Muscle layer of colon (tissue), 2 donors: ENCODE measurements around the gene TAGLN.
"Not testable (repeated sequence)": the region's sequence is repeated elsewhere in the genome, so short reads cannot be mapped to it uniquely, and the experiment has no call there.

Experiments used
- H3K27ac ChIP-seq: one replicate; pipeline ENCODE4 v1.7.0; 2013; ENCODE audit warnings: low read depth, mild to moderate bottlenecking, low read length, moderate library complexity
- H3K27me3 ChIP-seq, 2 donors: one replicate each; pipeline ENCODE4 v1.7.0; 2013; ENCODE audit warnings: low read length in 2 of 2, mild to moderate bottlenecking in 2 of 2; ENCODE audit not compliant: insufficient read depth in 2 of 2, control insufficient read depth in 1 of 2
- H3K36me3 ChIP-seq: one replicate; pipeline ENCODE4 v1.7.0; 2013; ENCODE audit warnings: mild to moderate bottlenecking, low read length; ENCODE audit not compliant: insufficient read depth
- H3K4me1 ChIP-seq: one replicate; pipeline ENCODE4 v1.7.0; 2013; ENCODE audit warnings: mild to moderate bottlenecking, low read length; ENCODE audit not compliant: insufficient read depth
- H3K4me3 ChIP-seq, 2 donors: one replicate each; pipeline ENCODE4 v1.7.0; 2013; ENCODE audit warnings: low read length in 2 of 2, low read depth in 1 of 2, mild to moderate bottlenecking in 1 of 2, moderate library complexity in 1 of 2
- H3K9ac ChIP-seq: one replicate; pipeline ENCODE4 v1.7.0; 2013; ENCODE audit warnings: low read length
- H3K9me3 ChIP-seq: one replicate; pipeline ENCODE4 v1.7.0; 2013; ENCODE audit warnings: mild to moderate bottlenecking, low read length
- donor health status: abdominal sarcoma.
- donor health status: Adenocarcinoma of cecum.

Gene TAGLN

DNA sequence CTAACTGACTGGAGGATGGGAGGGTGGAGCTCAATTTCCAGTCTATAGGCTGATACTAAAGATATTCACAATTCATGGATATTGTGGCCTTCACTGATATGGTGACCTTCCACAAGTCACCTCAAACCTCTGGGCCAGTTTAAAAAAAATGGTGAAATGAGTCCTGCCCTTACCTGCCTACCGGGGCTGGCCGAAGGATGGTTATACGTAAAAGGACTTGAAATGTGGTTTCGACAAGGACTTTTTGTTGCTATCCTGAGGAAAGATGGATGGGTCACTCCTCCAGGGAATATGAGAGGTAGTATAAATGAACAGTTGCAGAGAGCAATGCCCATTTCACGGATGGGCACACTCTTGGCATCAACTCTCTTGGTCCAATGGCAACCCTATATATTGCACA lies 8.3 kb downstream of the TAGLN start:
- not testable (repeated sequence) for H3K9me3 ChIP-seq, H3K9ac ChIP-seq, H3K27ac ChIP-seq, H3K4me3 ChIP-seq, H3K27me3 ChIP-seq
- Histone ChIP-seq H3K4me1 (peaks cover 19% of the 10 kb centered on the region), H3K36me3 (peaks cover 32% of the 10 kb centered on the region)

DNA sequence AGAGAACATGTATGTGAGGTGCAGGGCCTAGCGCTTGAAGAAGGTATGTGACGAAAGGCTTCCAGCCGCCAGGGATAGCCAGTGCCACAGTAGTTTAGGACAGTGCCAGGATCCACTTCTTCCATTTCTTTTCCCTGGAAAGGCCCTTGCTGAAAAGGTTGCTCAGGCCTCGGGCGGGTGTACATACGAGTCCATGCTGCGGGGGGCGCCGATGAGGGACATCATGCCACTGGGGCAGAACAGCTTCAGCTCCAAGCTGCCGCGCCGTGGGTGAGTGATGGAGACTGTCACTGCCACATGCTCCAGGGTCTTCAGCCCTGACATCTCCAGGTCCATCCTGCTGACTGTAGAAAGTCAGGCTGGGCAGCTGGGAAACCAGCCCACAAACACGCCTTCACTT lies 9.5 kb downstream of the TAGLN start:
- H3K27me3 ChIP-seq, H3K27ac ChIP-seq, H3K9ac ChIP-seq, H3K4me3 ChIP-seq, H3K9me3 ChIP-seq: not testable (repeated sequence)
- Histone ChIP-seq H3K36me3 (peaks cover 30% of the 10 kb centered on the region), H3K4me1 (peaks cover 19% of the 10 kb centered on the region)

DNA sequence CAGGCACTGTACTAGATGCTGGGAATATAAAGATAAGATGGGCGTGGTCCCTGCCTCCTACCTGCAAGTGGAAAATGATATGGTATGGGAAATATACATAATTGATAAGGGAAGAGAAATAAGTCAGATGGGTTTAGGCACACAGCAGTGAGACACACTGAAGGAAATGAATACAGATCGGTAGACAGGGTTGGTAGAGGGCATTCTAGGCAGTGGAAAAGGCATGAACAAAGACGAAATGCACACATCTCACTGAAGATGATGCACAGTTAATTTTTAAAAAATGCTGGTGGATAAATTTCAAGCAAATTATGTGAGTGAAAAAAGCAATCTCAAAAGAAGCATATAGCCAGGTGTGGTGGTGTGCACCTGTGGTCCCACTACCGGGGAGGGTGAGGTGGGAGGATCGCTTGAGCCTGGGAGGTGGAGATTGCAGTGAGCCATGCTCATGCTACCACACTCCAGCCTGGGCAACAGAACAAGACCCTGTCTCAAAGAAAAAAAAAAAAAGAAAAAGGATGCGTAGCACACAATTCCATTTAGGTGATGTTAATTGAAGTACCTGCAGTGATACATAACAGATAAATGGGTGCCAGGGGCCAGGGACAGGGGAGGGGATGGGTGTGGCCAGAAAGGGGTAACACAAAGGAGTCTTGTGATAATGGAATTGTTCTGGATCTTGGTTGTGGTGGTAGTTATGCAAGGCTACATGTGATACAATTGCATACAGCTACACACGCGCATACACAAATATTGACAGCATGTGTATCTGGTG lies 10.4 kb downstream of the TAGLN start:
- not testable (repeated sequence) for H3K9ac ChIP-seq, H3K27me3 ChIP-seq, H3K9me3 ChIP-seq, H3K4me3 ChIP-seq
- Histone ChIP-seq H3K27ac (peak overlapping the region; percentile 66), H3K36me3 (peaks cover 27% of the 10 kb centered on the region), H3K4me1 (peaks cover 10% of the 10 kb centered on the region)

DNA sequence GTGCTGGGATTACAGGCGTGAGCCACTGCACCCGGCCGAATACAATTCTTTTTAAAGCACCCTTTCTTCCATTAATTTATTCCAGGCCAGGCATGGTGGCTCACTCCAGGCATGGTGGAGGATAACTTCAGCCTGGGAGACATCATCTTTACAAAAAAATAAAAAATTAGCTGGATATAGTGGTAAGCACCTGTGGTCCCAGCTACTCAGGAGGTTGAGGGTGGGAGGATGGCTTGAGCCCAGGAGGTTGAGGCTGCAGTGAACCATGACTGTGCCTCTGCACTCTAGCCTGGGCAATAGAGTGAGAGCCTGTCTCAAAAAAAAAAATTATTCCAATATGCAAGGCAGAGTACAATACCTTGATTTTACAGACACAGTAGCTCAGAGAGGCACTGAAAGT lies 11.4 kb downstream of the TAGLN start:
- Histone ChIP-seq H3K9ac (no peak overlapping the region), H3K36me3 (peaks cover 19% of the 10 kb centered on the region), H3K9me3 (no peaks in the 10 kb centered on the region), H3K4me3 (no peak overlapping the region), H3K27me3 (no peaks in the 10 kb centered on the region), H3K4me1 (peaks cover under 1% of the 10 kb centered on the region), H3K27ac (no peak overlapping the region)

DNA sequence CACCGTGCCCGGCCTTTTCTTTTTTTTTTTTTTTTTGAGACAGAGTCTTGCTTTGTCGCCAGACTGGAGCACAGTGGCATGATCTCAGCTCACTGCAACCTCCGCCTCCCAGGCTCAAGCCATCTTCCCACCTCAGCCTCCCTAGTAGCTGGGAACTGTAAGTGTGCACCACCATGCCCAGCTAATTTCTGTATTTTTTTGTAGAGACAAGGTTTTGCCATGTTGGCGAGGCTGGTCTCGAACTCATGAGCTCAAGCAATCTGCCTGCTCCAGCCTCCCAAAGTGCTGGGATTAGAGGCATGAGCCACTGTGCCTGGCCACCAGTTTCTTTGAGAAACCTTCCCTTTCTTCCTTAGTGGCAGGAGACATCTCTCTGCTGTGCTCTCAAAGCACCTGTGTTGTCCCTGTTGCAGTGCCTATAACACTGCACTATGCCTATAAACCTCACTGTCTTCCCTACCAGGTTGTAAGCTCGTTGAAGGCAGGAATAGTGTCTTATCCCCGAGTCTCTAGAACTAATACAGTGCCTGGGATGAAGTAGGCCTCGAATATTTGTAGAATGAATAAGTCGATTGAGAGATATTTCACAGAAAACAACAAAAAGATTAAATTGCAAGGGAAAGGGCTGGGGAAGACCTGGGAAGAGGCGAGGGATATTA lies 13.7 kb downstream of the TAGLN start:
- no peak overlapping the region for H3K4me3 ChIP-seq
- peaks cover 22% of the 10 kb centered on the region for H3K4me1 ChIP-seq
- no peak overlapping the region for H3K27ac ChIP-seq
- H3K9me3 ChIP-seq, result no peaks in the 10 kb centered on the region
- no peak overlapping the region for H3K9ac ChIP-seq
- peaks cover 30% of the 10 kb centered on the region for H3K36me3 ChIP-seq
- H3K27me3 ChIP-seq, result no peaks in the 10 kb centered on the region

DNA sequence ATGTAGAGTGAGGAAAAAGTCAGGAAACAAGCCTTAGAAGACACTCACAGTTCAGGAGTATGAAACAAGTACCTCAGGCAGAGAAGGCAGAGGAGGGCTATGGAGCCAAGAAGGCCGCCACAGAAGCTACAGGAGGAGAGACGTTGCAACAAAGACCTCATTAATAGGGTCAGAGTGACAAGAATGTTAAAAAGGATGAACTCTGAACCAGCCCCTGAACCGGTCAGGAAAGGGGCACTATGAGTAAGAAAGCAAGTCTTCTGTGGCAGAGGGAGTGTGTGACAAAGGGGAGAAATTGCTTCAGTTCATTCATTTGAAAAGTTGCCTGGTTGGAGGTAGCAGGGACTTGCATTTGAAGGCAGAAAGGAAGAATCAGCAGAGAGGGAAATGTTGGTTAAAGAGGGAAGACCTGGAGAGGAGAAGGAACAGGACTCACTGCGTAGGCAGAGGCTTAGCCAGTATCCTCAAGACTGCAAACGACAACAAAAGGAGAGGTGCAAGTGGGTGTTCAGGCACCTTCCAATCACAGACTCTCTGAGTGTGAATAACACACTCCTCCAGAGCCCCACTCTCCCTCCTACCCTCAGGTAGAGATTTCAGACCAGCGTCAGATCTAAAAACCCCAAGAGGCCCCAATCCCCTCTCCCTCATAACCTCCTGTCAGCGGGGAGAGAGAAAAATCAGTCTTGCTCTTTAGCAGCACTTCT lies 15.4 kb downstream of the TAGLN start:
- Histone ChIP-seq H3K27me3 (no peaks in the 10 kb centered on the region), H3K9me3 (no peaks in the 10 kb centered on the region), H3K27ac (peak overlapping the region; percentile 24), H3K36me3 (peaks cover 43% of the 10 kb centered on the region), H3K4me3 (no peak overlapping the region), H3K4me1 (peaks cover 39% of the 10 kb centered on the region), H3K9ac (no peak overlapping the region)

DNA sequence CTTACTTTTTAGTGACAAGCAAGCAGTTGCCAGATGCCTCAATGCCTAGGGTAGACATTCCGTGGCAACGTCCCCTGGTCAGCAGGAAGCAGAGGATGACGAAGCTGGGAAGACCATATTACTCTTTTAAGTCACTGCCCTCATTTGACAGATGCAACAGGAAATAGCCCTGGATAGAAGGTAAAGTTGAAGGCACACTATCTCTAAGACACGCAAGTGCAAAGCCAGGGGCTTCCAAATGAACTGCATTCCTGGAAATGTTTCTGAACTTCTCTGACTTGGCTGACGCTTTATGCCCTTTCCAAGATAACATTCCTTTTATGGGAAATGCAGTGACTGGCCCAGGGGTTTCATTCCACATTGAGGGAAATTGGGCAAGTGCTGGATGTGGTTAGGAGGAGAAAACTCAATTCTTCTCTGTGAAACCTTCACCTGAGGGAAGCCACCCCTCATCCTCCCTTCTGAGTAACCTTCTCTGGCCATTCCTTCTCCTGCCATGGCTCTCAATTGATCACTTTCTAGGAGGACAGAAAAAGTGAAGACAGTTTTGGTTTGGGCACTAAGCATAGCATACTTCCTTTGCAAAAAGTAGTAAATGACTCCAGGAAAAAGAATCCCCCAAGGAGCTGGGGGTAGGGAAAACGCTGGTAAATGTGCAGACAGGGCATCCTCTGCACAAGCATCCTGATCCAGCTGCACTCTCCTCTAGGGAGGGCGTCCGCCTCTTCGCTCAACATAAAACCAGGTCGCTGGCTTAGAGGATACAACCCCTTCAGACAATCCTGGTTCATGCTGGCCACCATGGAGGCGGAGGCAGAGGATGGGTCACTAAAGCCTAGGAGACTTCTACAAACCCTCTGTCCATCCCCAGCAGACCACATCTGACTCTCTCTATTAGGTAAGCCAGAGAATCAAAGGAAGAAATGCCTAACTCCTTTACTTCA lies 18.2 kb downstream of the TAGLN start:
- Histone ChIP-seq H3K9me3 (no peaks in the 10 kb centered on the region), H3K4me3 (peak overlapping the region in 1 of 2 donors; percentile 19)

DNA sequence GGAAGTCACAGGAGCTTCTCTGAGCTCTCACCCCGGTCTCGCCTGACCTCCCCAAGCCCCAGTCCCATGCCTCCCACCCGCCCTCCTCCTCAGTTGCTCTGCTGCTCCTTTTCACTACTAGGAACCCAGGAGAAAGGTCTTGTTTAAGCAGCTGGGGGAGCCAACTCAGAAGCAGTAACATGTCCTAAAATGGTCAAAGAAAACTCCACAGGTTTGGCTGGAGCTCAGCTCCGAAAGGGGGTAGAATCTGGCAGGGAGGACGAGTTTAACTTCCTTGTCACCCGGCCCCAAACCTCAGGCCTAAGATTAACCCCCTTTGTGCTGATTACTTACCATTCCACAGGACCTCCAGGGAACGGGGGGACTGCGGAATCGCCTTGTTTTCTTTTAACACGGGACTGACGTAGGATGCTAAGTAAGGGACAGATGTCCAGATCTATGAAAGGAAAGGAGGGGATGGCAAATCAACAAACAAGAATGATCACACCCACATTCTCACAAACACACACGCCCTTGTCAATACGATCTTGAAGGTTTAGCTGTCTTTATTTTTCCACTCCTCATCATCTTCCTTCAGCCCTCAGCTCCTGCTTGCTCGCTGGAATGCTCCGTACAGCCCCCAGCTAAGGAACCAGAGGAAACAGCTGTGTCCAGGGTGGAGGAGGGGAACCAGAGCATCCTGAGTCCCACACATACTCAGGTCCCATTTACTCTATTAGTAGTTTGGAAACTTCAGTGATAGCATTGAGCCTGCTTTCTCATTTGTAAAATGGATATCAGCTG lies 19.2 kb downstream of the TAGLN start:
- Histone ChIP-seq H3K27me3 (no peaks in the 10 kb centered on the region), H3K27ac (peak overlapping the region; percentile 89), H3K4me3 (peak overlapping the region in 1 of 2 donors; percentile 19), H3K9ac (peak overlapping the region; percentile 42), H3K4me1 (peaks cover 77% of the 10 kb centered on the region), H3K9me3 (no peaks in the 10 kb centered on the region), H3K36me3 (peaks cover 38% of the 10 kb centered on the region)

More for the DNA sequence above, 18.2 kb downstream of the TAGLN start:
- Histone ChIP-seq H3K27ac (peak overlapping the region; percentile 89), H3K36me3 (peaks cover 43% of the 10 kb centered on the region), H3K9ac (peak overlapping the region; percentile 42), H3K4me1 (peaks cover 68% of the 10 kb centered on the region), H3K27me3 (no peaks in the 10 kb centered on the region)

DNA sequence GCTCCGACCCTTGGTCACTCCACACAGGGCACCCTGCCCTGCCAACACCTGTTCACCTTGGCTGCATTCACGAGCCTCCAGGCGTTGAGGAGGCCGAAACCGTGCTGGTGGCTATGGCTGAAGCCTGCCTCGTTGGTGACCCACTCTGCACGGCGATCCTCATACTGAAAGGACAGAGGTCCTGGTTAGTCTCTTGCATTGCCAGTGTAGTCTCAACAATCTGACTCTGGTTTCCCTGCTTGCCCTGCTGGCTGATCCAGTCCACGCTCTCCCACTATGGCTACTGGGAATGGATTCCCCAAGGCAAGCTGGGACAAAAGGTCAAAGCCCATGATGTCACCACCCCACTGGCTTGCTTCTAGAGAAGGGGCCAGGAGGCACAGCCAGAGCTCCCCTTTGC lies 19.8 kb downstream of the TAGLN start:
- no peaks in the 10 kb centered on the region for H3K9me3 ChIP-seq
- H3K4me1 ChIP-seq, result peaks cover 84% of the 10 kb centered on the region
- H3K27me3 ChIP-seq, result no peaks in the 10 kb centered on the region
- H3K4me3 ChIP-seq, result peak overlapping the region in 1 of 2 donors; percentile 16
- peak overlapping the region; percentile 42 for H3K9ac ChIP-seq
- H3K27ac ChIP-seq, result peak overlapping the region; percentile 89
- peaks cover 42% of the 10 kb centered on the region for H3K36me3 ChIP-seq

DNA sequence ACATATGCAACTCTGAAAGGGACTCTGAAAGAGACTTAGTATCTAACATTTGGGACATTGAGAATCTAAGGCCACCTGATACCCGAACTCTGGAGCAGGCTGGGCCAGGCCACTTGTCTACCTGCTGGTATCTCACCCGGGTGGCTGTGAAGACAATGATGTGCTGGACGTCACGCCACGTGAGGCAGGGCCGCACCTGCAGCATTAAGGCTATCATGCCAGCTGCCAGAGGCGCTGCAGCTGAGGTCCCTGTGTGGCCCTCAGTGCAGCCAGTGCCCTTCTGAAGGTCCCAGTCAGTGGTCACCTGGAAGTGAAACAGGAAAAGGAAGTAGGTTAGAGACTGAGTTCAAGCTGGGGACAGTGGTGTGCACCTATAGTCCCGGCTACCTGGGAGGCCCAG lies 20.3 kb downstream of the TAGLN start:
- Histone ChIP-seq H3K4me1 (peaks cover 88% of the 10 kb centered on the region), H3K4me3 (peak overlapping the region in 1 of 2 donors; percentile 16), H3K9ac (peak overlapping the region; percentile 42), H3K9me3 (no peaks in the 10 kb centered on the region), H3K27ac (peak overlapping the region; percentile 89), H3K27me3 (no peaks in the 10 kb centered on the region), H3K36me3 (peaks cover 42% of the 10 kb centered on the region)
